AG09319 (cell line): ENCODE measurements around the gene MPO.

Source experiments
- DNase-seq: peaks from one replicate; pipeline ENCODE4 v3.0.0-alpha.2; 2010; ENCODE audit warnings: low read depth; ENCODE audit errors: extremely low read depth
- CTCF ChIP-seq: IDR thresholded peaks from 2 replicates; pipeline ENCODE4 v1.5.1; 2011; ENCODE audit warnings: low read depth, mild to moderate bottlenecking, inconsistent platforms, low read length, moderate library complexity

MPO gene

GRCh38 chr17:58285422-58285810 is 4.7 kb upstream of the MPO start:
- no peak for DNase-seq
- no peak for TF ChIP-seq CTCF

GRCh38 chr17:58284613-58285421 is 4.1 kb upstream of the MPO start:
- TF ChIP-seq CTCF = no peak
- DNase-seq = no peak

GRCh38 chr17:58283674-58284612 is 3.2 kb upstream of the MPO start:
- no peak for TF ChIP-seq CTCF
- DNase-seq = no peak

GRCh38 chr17:58282442-58282841 is 1.7 kb upstream of the MPO start:
- no peak for TF ChIP-seq CTCF
- DNase-seq = no peak

GRCh38 chr17:58281511-58282011 is 826 bp upstream of the MPO start:
- no peak for DNase-seq
- no peak for TF ChIP-seq CTCF

GRCh38 chr17:58279736-58280479 is 827 bp downstream of the MPO start:
- TF ChIP-seq CTCF = no peak
- DNase-seq = no peak
